ENCODE results near the gene PDLIM1.

DNA sequence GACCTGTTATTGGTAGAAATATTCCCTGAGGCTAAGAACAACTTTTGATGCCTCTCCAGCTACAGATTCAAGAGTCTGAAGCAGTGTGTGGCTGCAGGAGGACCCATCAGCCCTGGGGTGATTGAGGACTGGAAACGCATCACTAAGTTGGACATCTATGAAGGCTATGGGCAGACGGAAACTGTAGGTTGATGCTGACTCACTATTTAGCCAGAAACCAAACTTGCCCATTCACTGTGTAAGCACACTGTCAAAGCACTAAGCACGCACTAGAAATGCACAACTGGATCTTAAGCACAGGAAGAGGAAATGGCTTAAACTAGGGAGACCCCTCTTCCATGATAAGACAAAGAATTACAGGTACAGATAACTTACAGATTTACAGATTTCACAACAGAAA, 76.0 kb downstream of the PDLIM1 start:
- no peak for TF ChIP-seq POLR2A (IDR thresholded peaks at IDR 0.05)
- TF ChIP-seq, protein P1, sequence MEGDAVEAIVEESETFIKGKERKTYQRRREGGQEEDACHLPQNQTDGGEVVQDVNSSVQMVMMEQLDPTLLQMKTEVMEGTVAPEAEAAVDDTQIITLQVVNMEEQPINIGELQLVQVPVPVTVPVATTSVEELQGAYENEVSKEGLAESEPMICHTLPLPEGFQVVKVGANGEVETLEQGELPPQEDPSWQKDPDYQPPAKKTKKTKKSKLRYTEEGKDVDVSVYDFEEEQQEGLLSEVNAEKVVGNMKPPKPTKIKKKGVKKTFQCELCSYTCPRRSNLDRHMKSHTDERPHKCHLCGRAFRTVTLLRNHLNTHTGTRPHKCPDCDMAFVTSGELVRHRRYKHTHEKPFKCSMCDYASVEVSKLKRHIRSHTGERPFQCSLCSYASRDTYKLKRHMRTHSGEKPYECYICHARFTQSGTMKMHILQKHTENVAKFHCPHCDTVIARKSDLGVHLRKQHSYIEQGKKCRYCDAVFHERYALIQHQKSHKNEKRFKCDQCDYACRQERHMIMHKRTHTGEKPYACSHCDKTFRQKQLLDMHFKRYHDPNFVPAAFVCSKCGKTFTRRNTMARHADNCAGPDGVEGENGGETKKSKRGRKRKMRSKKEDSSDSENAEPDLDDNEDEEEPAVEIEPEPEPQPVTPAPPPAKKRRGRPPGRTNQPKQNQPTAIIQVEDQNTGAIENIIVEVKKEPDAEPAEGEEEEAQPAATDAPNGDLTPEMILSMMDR (IDR thresholded peaks at IDR 0.05) = no peak
